Upper lobe of left lung (tissue), 6 donors: Measurements from ENCODE around the gene LY6G5C. TPM values are rescaled to one million over a fixed set of nuclear protein-coding genes. Genes with fewer than 3 reads are reported as not detected.
A peak's percentile ranks its signal among the peaks of the same experiment; 100 is the strongest.

Experiments
- ATAC-seq, 2 donors: fragments of 200-7000 bp; cut with Tn5 transposase; one replicate each; pipeline ENCODE4 v1.9.1; 2022; ENCODE audit warnings: mild to moderate bottlenecking in 2 of 2, moderate library complexity in 2 of 2; ENCODE audit not compliant: low FRiP score in 2 of 2
- DNase-seq, 2 donors: peaks; one replicate each; pipeline ENCODE4 v3.0.0-alpha.2; 2019 to 2020
- H3K27ac ChIP-seq, 4 donors: fragments of 200-600 bp; sonication (generic); one replicate each; pipeline ENCODE4 v1.5.1; 2016 to 2019
- H3K27me3 ChIP-seq, 4 donors: fragments of 200-600 bp; sonication (generic); one replicate each; pipeline ENCODE4 v1.5.1; 2017 to 2019
- H3K36me3 ChIP-seq, 4 donors: fragments of 200-600 bp; sonication (generic); one replicate each; pipeline ENCODE4 v1.5.1; 2016 to 2019
- H3K4me1 ChIP-seq, 4 donors: fragments of 200-600 bp; sonication (generic); one replicate each; pipeline ENCODE4 v1.5.1; 2018 to 2019
- H3K4me3 ChIP-seq, 4 donors: fragments of 200-600 bp; sonication (generic); one replicate each; pipeline ENCODE4 v1.5.1; 2017 to 2019; ENCODE audit warnings: mild to moderate bottlenecking in 2 of 4, moderate library complexity in 1 of 4
- H3K9me3 ChIP-seq, 4 donors: fragments of 200-600 bp; sonication (generic); one replicate each; pipeline ENCODE4 v1.5.1; 2018 to 2019
- EP300 ChIP-seq, 4 donors: sonication (generic); formaldehyde crosslinking; IDR thresholded peaks; one replicate each; pipeline ENCODE4 v1.5.1; 2017; ENCODE audit warnings: antibody characterized with exemption in 4 of 4, control low read depth in 2 of 4
- POLR2A ChIP-seq, 4 donors: fragments of 450-650 bp; IDR thresholded peaks; one replicate each; pipeline ENCODE4 v1.5.1; 2016 to 2017; ENCODE audit warnings: antibody characterized with exemption in 4 of 4, mild to moderate bottlenecking in 2 of 4
- POLR2AphosphoS5 ChIP-seq, 2 donors: sonication (generic); formaldehyde crosslinking; IDR thresholded peaks; one replicate each; pipeline ENCODE4 v1.5.1; 2017; ENCODE audit warnings: antibody characterized with exemption in 2 of 2
- WGBS, 2 donors: methylation state at CpG; one replicate each; pipeline ENCODE4 v1.1.5; 2017 to 2018; 5-methylcytosine and 5-hydroxymethylcytosine counted together
- total RNA-seq, 6 donors: library from RNA; depleted of rRNA in 4 of 6; stranded (reverse); fragments of >200 nt in 4 of 6; gene quantifications; one replicate each; pipeline versions ENCODE4 v1.1.0 to v1.2.1, GENCODE V29; 2016 to 2021
- TF ChIP-seq, protein P1 (sequence below), 6 experiments: fragments of 450-650 bp in 4 of 6; fragments of 200-600 bp in 2 of 6; sonication (generic) in 2 of 6; IDR thresholded peaks; one replicate each; pipeline ENCODE4 v1.5.1; 2016 to 2019; ENCODE audit warnings: antibody characterized with exemption in 6 of 6
- donor health status: DM: no; HTN: no; CAD: no; lungs with moderate emphysema.
- donor health status: DM: no; HTN: yes; CAD: no; lungs with severe emphysema.

The LY6G5C gene
- total RNA-seq, 6 donors from 2014 or later = 1.8 to 4.4 (median 3.1) TPM; not detected in 2

- TF ChIP-seq POLR2A (IDR thresholded peaks at IDR 0.05) = peak; percentile 46 to 100 (median 92)
- TF ChIP-seq POLR2AphosphoS5 (IDR thresholded peaks at IDR 0.05) = peak; percentile 95 to 99
- peak in 2 of 4 donors; percentile 25 to 92 for TF ChIP-seq EP300 (IDR thresholded peaks at IDR 0.05)
- TF ChIP-seq, protein P1, sequence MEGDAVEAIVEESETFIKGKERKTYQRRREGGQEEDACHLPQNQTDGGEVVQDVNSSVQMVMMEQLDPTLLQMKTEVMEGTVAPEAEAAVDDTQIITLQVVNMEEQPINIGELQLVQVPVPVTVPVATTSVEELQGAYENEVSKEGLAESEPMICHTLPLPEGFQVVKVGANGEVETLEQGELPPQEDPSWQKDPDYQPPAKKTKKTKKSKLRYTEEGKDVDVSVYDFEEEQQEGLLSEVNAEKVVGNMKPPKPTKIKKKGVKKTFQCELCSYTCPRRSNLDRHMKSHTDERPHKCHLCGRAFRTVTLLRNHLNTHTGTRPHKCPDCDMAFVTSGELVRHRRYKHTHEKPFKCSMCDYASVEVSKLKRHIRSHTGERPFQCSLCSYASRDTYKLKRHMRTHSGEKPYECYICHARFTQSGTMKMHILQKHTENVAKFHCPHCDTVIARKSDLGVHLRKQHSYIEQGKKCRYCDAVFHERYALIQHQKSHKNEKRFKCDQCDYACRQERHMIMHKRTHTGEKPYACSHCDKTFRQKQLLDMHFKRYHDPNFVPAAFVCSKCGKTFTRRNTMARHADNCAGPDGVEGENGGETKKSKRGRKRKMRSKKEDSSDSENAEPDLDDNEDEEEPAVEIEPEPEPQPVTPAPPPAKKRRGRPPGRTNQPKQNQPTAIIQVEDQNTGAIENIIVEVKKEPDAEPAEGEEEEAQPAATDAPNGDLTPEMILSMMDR (IDR thresholded peaks at IDR 0.05) = peak in 4 of 6 experiments; percentile 20 to 49 (median 44)
- Histone ChIP-seq H3K27me3 (no peaks in the 10 kb centered on the region), H3K27ac (peak within 1 kb of the TSS; percentile 97 to 99 (median 98)), H3K4me3 (peak within 1 kb of the TSS; percentile 64 to 75 (median 73)), H3K36me3 (peaks cover 0 to 24% (median 10%) of the 10 kb centered on the region in 4 donors), H3K4me1 (peaks cover 21 to 32% (median 23%) of the 10 kb centered on the region in 4 donors), H3K9me3 (no peaks in the 10 kb centered on the region)
- peak; percentile 97 to 98 for ATAC-seq
- DNase-seq = peak; percentile 99 to 100
- WGBS, 2 donors = 1% methylated on average over 44 to 54 of the region's 54 CpGs
These were observed 22.2 kb upstream of the LY6G5C start, which contains the start of gene ABHD16A for GRCh38 chr6:31702819-31703716. Gene ABHD16A (minus strand): TSS chr6:31703324. CDS start chr6:31703281, 43 bp downstream.

DNA sequence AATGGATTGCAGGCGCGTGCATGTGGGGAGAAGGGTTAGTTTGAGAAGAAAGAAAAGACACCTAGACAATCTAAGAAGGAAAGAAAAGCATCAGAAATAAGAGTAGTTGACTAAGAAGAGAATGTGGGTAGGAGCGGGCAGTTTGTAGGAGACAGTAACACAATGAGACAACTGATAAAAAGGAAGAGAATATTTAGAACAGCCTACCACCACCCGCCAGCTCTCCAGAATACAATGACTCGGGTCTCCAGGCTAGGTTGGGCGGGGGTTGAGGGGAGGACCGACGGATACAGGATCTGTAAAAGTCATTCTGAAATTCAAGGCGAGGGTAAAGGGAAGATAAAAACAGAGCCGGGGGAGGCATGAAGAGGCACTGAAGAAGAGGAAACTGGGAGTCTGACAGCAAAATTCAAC, 21.5 kb upstream of the LY6G5C start:
- Histone ChIP-seq H3K4me3 (peak overlapping the region; percentile 64 to 75 (median 73)), H3K27me3 (no peaks in the 10 kb centered on the region), H3K4me1 (peaks cover 21 to 35% (median 23%) of the 10 kb centered on the region in 4 donors), H3K9me3 (no peaks in the 10 kb centered on the region), H3K36me3 (peaks cover 0 to 30% (median 12%) of the 10 kb centered on the region in 4 donors), H3K27ac (peak overlapping the region; percentile 97 to 99 (median 98))
- ATAC-seq (peak; percentile 8 to 13), DNase-seq (no peak)
- TF ChIP-seq POLR2AphosphoS5 (IDR thresholded peaks at IDR 0.05) (no peak), POLR2A (IDR thresholded peaks at IDR 0.05) (no peak), EP300 (IDR thresholded peaks at IDR 0.05) (no peak)
- TF ChIP-seq, protein P1 (IDR thresholded peaks at IDR 0.05) = no peak
- 1% methylated on average over 10 of the region's 10 CpGs for WGBS, 2 donors

DNA sequence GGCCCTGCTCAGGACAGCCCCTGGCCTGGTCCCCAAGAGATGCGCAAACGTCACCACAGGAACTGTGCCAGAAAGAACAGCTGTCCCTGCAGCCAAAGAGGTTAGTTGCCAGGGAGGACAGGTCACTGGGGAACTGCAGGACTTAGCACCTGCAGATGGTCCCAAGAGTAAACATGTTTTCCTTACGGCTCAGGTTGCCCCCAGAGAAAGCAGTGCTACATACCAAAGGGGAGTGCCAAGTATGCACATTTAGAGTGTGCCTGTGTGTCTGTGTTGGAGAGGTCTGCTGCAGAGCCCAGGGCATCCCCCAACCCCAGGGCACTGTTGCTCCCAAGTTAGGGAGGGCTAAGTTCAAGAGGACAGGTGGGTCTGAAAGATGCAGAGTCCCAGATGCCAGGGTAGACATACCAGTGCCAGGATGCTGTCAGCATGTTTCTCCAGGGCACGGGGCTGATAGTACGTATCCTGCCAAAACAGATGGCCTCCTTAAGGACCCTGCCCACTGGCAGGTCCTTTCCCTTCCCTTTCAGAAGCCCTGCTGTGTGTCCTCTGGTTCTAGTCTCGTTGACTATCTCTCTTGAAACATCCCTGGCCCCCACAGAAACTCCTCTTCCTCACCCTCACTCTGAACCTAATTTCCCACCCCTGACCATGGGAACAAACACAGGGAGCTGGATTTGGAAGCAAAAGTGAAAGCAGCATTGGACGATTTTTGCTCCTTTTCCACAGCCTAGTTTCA, 21.0 kb upstream of the LY6G5C start:
- DNase-seq (no peak), ATAC-seq (no peak)
- peak overlapping the region in 3 of 4 donors; percentile 64 to 74 (median 72) for H3K4me3 ChIP-seq
- no peak for TF ChIP-seq EP300 (IDR thresholded peaks at IDR 0.05)
- TF ChIP-seq POLR2AphosphoS5 (IDR thresholded peaks at IDR 0.05) = no peak
- TF ChIP-seq, protein P1 (IDR thresholded peaks at IDR 0.05) = no peak
- TF ChIP-seq POLR2A (IDR thresholded peaks at IDR 0.05) = no peak
- peaks cover 21 to 35% (median 23%) of the 10 kb centered on the region in 4 donors for H3K4me1 ChIP-seq
- no peaks in the 10 kb centered on the region for H3K9me3 ChIP-seq
- H3K36me3 ChIP-seq = peaks cover 0 to 33% (median 13%) of the 10 kb centered on the region in 4 donors
- no peaks in the 10 kb centered on the region for H3K27me3 ChIP-seq
- H3K27ac ChIP-seq = peak overlapping the region; percentile 97 to 99 (median 98)
- 27% methylated on average over 6 to 7 of the region's 7 CpGs for WGBS, 2 donors

GRCh38 chr6:31700740-31701401, 20.0 kb upstream of the LY6G5C start:
- Histone ChIP-seq H3K36me3 (peaks cover 0 to 43% (median 20%) of the 10 kb centered on the region in 4 donors), H3K4me1 (peaks cover 21 to 35% (median 23%) of the 10 kb centered on the region in 4 donors), H3K9me3 (no peaks in the 10 kb centered on the region), H3K4me3 (peak overlapping the region in 1 of 4 donors; percentile 64), H3K27ac (peak overlapping the region in 1 of 4 donors; percentile 99), H3K27me3 (no peaks in the 10 kb centered on the region)
- 76 to 85% methylated on average over 5 of the region's 5 CpGs for WGBS, 2 donors
- DNase-seq = no peak
- TF ChIP-seq EP300 (IDR thresholded peaks at IDR 0.05) (no peak), POLR2AphosphoS5 (IDR thresholded peaks at IDR 0.05) (no peak), POLR2A (IDR thresholded peaks at IDR 0.05) (no peak)
- TF ChIP-seq, protein P1 (IDR thresholded peaks at IDR 0.05) = no peak
- no peak for ATAC-seq
